Gastrocnemius medialis (tissue), 4 donors: ENCODE data around the gene CYB561D1. TPM values are rescaled to one million over a fixed set of nuclear protein-coding genes. Genes with fewer than 3 reads are reported as not detected.
"Not testable (repeated sequence)": the region's sequence is repeated elsewhere in the genome, so short reads cannot be mapped to it uniquely, and the experiment has no call there.

ENCODE experiments used
- ATAC-seq, 2 donors: fragments of 150-250 bp; one replicate each; pipeline ENCODE4 v1.9.1; 2016
- DNase-seq, 2 donors: peaks; one replicate each; pipeline ENCODE4 v3.0.0-alpha.2; 2019
- H3K27ac ChIP-seq, 4 donors: fragments of 200-600 bp; sonication (generic); 1 replicate in 1 of 4; 2 replicates in 3 of 4; pipeline ENCODE4 v1.5.1; 2016 to 2018; ENCODE audit warnings: mild to moderate bottlenecking in 2 of 4, moderate library complexity in 1 of 4
- H3K27me3 ChIP-seq, 3 donors: fragments of 200-600 bp; sonication (generic) in 2 of 3; 1 replicate in 1 of 3; 2 replicates in 2 of 3; pipeline versions ENCODE4 v1.5.1 to v1.6.0; 2016 to 2019; ENCODE audit warnings: mild to moderate bottlenecking in 1 of 3, moderate library complexity in 1 of 3
- H3K36me3 ChIP-seq, 2 donors: fragments of 200-600 bp; sonication (generic) in 1 of 2; one replicate each; pipeline ENCODE4 v1.5.1; 2017 to 2018
- H3K4me1 ChIP-seq, 2 donors: fragments of 200-600 bp; sonication (generic) in 1 of 2; one replicate each; pipeline ENCODE4 v1.5.1; 2016 to 2017; ENCODE audit warnings: mild to moderate bottlenecking in 2 of 2
- H3K4me3 ChIP-seq, 4 donors: fragments of 200-600 bp; sonication (generic) in 3 of 4; 1 replicate in 1 of 4; 2 replicates in 3 of 4; pipeline ENCODE4 v1.5.1; 2016 to 2019; ENCODE audit warnings: mild to moderate bottlenecking in 2 of 4
- H3K9me3 ChIP-seq, 3 donors: fragments of 200-600 bp; sonication (generic) in 2 of 3; 1 replicate in 1 of 3; 2 replicates in 2 of 3; pipeline ENCODE4 v1.5.1; 2016 to 2019
- CTCF ChIP-seq, 5 experiments: fragments of 450-650 bp in 3 of 5; fragments of 200-600 bp in 2 of 5; sonication (generic) in 2 of 5; IDR thresholded peaks in 4 of 5; conservative IDR thresholded peaks in 1 of 5; 1 replicate in 4 of 5; 2 replicates in 1 of 5; pipeline ENCODE4 v1.5.1; 2016 to 2019; ENCODE audit warnings: antibody characterized with exemption in 5 of 5, mild to moderate bottlenecking in 3 of 5, moderate library complexity in 3 of 5
- POLR2A ChIP-seq, 2 donors: fragments of 450-650 bp; IDR thresholded peaks; one replicate each; pipeline ENCODE4 v1.6.1; 2017; ENCODE audit warnings: antibody characterized with exemption in 2 of 2, mild to moderate bottlenecking in 2 of 2, moderate library complexity in 2 of 2
- in situ Hi-C, 4 donors: fragments of 200-750 bp; cut with MboI; loops; one replicate each; pipeline versions ENCODE4 v1.15.0 to v1.8.0; 2017; ENCODE audit warnings: low sequenced_read_pairs in 4 of 4
- intact Hi-C: fragments of 100-400 bp; cut with DNase I; formaldehyde crosslinking; loops from one replicate; pipeline ENCODE4 v1.15.1; 2023; ENCODE audit warnings: low total_unique reads
- total RNA-seq, 4 donors: library from RNA; depleted of rRNA; stranded (reverse); fragments of >200 nt; gene quantifications; one replicate each; pipeline versions ENCODE4 v1.1.0 to v1.2.3, GENCODE V29; 2016

Gene CYB561D1
- 1 to 10 TPM; 3.1 to 8.0 (median 3.9) TPM for total RNA-seq

GRCh38 chr1:109493805-109494539, at the start of gene CYB561D1:
TSS of gene CYB561D1 (plus strand) at chr1:109494094. CDS start at chr1:109494140, 46 bp downstream.
- Histone ChIP-seq H3K4me3 (peak within 1 kb of the TSS; percentile 82 to 100 (median 97)), H3K36me3 (peaks cover 0 to 38% of the 10 kb centered on the region in 2 donors), H3K4me1 (peaks cover 11 to 27% of the 10 kb centered on the region in 2 donors), H3K27ac (peak within 1 kb of the TSS; percentile 62 to 86 (median 83)), H3K9me3 (no peaks in the 10 kb centered on the region), H3K27me3 (no peaks in the 10 kb centered on the region)
- in situ Hi-C loops (loop anchor here in 2 of 4 donors (5.0 kb wide), 1 partner anchor 38 kb away; no protein-coding TSS in a partner anchor), intact Hi-C loops (loop anchor here (1.0 to 5.0 kb wide), 2 partner anchors 38 to 123 kb away; partner anchors contain the start of genes AMPD2 and GNAT2)
- peak; percentile 73 to 85 for ATAC-seq
- TF ChIP-seq POLR2A (IDR thresholded peaks at IDR 0.05) (peak; percentile 19 to 46), CTCF (IDR thresholded peaks at IDR 0.05 in 4 of 5, conservative IDR thresholded peaks at IDR 0.05 in 1 of 5) (peak; percentile 90 to 98 (median 95))
- DNase-seq, result peak; percentile 64 to 80

- intact Hi-C loops, result no loop called here
- H3K36me3 ChIP-seq, result no peaks in the 10 kb centered on the region
- no peak for DNase-seq
Observed at GRCh38 chr1:109444346-109444745, 49.5 kb upstream of the CYB561D1 start.

GRCh38 chr1:109445949-109446695, 47.8 kb upstream of the CYB561D1 start:
- H3K27ac ChIP-seq, DNase-seq, H3K27me3 ChIP-seq, ATAC-seq, H3K4me3 ChIP-seq, H3K4me1 ChIP-seq, H3K9me3 ChIP-seq, intact Hi-C loops, in situ Hi-C loops, H3K36me3 ChIP-seq: not testable (repeated sequence)

More at GRCh38 chr1:109444346-109444745, 49.5 kb upstream of the CYB561D1 start:
- Histone ChIP-seq H3K4me1 (peaks cover under 1 to 4% of the 10 kb centered on the region in 2 donors), H3K27ac (no peak overlapping the region), H3K27me3 (peaks cover 0 to 7% (median 0%) of the 10 kb centered on the region in 3 donors), H3K4me3 (no peak overlapping the region), H3K9me3 (no peaks in the 10 kb centered on the region)
- no peak for ATAC-seq
- TF ChIP-seq POLR2A (IDR thresholded peaks at IDR 0.05) (no peak), CTCF (IDR thresholded peaks at IDR 0.05 in 4 of 5, conservative IDR thresholded peaks at IDR 0.05 in 1 of 5) (no peak)
- in situ Hi-C loops, result no loop called here

- no peaks in the 10 kb centered on the region for H3K36me3 ChIP-seq
- no peak for TF ChIP-seq CTCF (IDR thresholded peaks at IDR 0.05 in 4 of 5, conservative IDR thresholded peaks at IDR 0.05 in 1 of 5)
- no peak for TF ChIP-seq POLR2A (IDR thresholded peaks at IDR 0.05)
- H3K4me1 ChIP-seq, result no peaks in the 10 kb centered on the region
- no peaks in the 10 kb centered on the region for H3K9me3 ChIP-seq
- H3K4me3 ChIP-seq, result no peak overlapping the region
- in situ Hi-C loops, result no loop called here
- intact Hi-C loops, result no loop called here
- no peak for DNase-seq
- H3K27me3 ChIP-seq, result peaks cover 0 to 3% (median 0%) of the 10 kb centered on the region in 3 donors
- no peak for ATAC-seq
- no peak overlapping the region for H3K27ac ChIP-seq
Observed at GRCh38 chr1:109447524-109447923, 46.4 kb upstream of the CYB561D1 start.
